Measurements from ENCODE around the gene TMEM63B.
"Not testable (repeated sequence)": the region's sequence is repeated elsewhere in the genome, so short reads cannot be mapped to it uniquely, and the experiment has no call there.

The TMEM63B gene

DNA sequence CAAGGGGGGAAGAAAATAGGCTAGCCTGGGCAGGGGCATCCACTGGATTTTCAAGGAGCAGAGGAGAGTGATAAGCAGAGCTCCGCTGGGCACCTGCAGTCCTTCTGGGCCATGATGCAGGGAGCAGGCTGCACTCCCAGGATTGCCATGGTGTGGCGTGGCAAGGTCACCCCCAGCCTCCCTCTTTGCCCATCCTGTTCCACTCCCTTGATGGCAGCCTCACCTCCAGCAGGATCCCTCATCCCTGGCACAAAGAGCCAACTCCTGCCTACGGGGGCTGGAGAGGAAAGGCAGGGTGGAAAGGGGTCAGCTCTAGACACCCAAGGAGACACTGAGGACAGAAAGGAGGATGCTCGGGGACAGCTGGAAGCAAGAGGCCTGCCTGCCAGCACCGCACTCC is 67.0 kb downstream of the TMEM63B start:
- no peak for DNase-seq (ENCODE audit: low spot score)

DNA sequence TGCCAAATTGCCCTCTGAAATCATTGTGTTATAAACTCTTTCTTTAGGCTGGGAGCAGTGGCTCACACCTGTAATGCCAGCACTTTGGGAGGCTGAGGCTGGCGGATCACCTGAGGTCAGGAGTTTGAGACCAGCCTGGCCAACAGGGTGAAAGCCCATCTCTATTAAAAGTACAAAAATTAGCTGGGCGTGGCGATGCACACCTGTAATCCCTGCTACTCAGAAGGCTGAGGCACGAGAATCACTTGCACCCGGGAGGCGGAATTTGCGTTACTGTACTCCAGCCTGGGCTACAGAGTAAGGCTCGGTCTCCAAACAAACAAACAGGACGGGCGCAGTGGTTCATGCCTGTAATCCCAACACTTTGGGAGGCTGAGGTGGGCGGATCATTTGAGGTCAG is 69.0 kb downstream of the TMEM63B start:
- not testable (repeated sequence) for DNase-seq (ENCODE audit: low spot score)

GRCh38 chr6:44198684-44199083 is 71.3 kb downstream of the TMEM63B start:
- no peak for DNase-seq (ENCODE audit: low spot score)

GRCh38 chr6:44199883-44200282 is 72.5 kb downstream of the TMEM63B start:
- no peak for DNase-seq (ENCODE audit: low spot score)

- DNase-seq (ENCODE audit: low spot score) = no peak
Measured at GRCh38 chr6:44201200-44201599, 73.8 kb downstream of the TMEM63B start.

DNA sequence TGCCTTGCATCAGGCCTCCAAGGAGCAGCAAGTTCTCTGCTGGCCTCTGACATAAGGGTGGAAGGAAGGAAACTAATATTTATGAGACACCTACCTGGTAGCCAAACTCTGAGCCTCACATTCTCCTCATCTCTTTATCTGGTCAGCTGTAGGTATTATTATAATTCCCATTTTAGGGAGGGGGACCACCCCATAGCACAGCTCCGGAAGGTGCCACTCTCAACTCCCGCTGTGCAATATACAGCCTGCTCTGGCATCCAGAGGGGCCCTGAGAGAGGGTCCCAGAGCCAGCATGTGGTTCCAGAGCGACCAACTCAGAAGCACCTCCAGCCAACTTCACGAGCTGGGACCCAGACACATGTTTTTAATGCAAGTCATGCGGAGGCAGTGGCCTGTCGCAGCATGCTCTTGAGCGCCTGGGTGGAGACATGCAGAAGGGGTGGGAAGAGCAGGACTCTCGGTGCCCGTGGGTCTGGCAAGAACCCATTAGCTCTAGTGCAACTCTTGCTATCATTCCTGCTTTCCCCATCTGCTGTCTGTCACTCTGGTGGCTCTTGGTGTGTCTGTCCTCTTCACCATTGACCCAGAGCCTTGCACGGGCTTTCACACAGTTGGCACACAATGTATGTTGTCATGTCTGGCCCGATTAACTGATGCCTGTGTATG is 74.4 kb downstream of the TMEM63B start:
- no peak for DNase-seq (ENCODE audit: low spot score)

DNA sequence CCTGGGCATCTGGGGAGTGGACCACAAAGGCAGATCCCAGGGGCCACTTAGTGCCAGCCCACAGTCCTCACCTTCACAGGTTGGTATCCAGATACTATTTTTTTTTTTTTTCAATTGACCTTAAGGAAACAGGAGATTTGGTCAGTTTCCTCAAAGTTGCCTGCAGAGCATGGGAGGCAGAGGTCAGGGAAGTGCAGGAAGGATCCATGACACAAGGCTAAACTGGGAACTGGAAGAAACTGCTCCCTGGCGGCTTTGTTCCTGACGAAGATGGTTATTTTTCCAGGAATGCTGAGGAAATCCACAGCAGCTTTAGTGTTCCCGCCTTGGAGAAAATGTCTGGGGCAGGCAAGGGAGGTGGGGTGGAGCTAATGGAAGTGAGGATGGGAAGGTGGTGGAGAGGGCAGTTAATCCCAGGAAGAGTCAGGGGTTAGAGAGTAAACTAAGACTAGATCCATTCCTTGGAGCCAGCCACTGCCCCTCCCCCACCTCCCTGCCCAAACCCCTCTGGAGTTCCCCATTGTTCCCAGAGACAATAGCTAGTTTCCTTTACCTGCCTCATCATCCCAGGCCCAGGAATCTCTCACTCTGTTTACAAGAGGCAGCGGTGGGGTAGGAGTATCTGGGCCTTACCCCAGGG is 75.1 kb downstream of the TMEM63B start:
- DNase-seq (ENCODE audit: low spot score) = no peak

GRCh38 chr6:44202972-44203750 is 75.8 kb downstream of the TMEM63B start:
- no peak for DNase-seq (ENCODE audit: low spot score)

DNA sequence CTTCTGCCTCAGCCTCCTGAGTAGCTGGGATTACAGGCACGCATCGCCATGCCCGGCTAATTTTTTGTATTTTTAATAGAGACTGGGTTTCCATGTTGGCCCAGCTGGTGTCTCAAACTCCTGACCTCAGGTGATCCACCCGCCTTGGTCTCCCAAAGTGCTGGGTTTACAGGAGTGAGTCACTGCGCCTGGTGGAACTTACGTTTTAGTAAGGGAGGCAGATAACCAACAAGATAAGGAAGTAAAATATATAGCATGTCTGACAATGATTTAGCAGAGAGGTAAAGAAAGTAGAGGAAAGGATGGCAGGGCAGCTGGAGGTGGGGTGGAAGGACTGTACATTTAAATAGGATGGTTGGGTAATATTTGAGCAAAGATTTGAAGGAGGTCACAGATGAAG is 76.6 kb downstream of the TMEM63B start:
- DNase-seq (ENCODE audit: low spot score) = no peak

Data from RKO (cell line).